ENCODE measurements around the gene KCTD20.
"Not testable (repeated sequence)": the region's sequence is repeated elsewhere in the genome, so short reads cannot be mapped to it uniquely, and the experiment has no call there.

Gene KCTD20

DNA sequence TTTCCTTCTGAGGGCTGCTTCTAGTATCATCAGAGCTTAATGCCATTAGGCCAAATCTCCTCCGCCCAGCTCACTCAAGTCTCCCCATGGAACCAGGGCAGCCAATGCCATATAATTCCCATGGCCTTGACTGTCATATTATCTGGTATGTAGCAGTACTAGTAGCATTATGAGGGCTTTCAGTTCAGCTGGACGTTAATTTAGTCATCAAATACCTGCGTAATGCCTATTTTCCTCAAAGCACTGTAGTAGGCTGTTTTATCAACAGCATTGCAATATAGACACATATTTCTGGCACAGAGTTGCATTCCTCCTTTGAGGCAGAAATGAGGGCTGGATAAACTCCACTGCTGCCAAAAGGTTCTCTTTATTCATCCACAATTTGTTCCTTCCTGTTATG, 1.7 kb downstream of the KCTD20 start:
- no peaks in the 10 kb centered on the region for H3K9me3 ChIP-seq (ENCODE audit: insufficient read depth, low read depth, low read length)
- no peak overlapping the region for H3K9ac ChIP-seq (ENCODE audit: low read depth, low read length)
- peaks cover 20% of the 10 kb centered on the region for H3K4me1 ChIP-seq (ENCODE audit: insufficient read depth, low read length)
- H3K27ac ChIP-seq (ENCODE audit: low read depth, low read length): no peak overlapping the region
- no peaks in the 10 kb centered on the region for H3K36me3 ChIP-seq (ENCODE audit: insufficient read depth, low read length)
- WGBS: 89% methylated on average over 3 of the region's 3 CpGs
- H3K27me3 ChIP-seq (ENCODE audit: insufficient read depth, low read length): no peaks in the 10 kb centered on the region
- H3K4me3 ChIP-seq (ENCODE audit: low read length): peak overlapping the region; percentile 92

- Histone ChIP-seq H3K9me3 (ENCODE audit: insufficient read depth, low read depth, low read length) (no peaks in the 10 kb centered on the region), H3K4me1 (ENCODE audit: insufficient read depth, low read length) (peaks cover 20% of the 10 kb centered on the region), H3K36me3 (ENCODE audit: insufficient read depth, low read length) (no peaks in the 10 kb centered on the region), H3K9ac (ENCODE audit: low read depth, low read length) (no peak overlapping the region), H3K27me3 (ENCODE audit: insufficient read depth, low read length) (no peaks in the 10 kb centered on the region), H3K4me3 (ENCODE audit: low read length) (no peak overlapping the region), H3K27ac (ENCODE audit: low read depth, low read length) (no peak overlapping the region)
Observed at GRCh38 chr6:36445621-36446020, 2.8 kb downstream of the KCTD20 start.

DNA sequence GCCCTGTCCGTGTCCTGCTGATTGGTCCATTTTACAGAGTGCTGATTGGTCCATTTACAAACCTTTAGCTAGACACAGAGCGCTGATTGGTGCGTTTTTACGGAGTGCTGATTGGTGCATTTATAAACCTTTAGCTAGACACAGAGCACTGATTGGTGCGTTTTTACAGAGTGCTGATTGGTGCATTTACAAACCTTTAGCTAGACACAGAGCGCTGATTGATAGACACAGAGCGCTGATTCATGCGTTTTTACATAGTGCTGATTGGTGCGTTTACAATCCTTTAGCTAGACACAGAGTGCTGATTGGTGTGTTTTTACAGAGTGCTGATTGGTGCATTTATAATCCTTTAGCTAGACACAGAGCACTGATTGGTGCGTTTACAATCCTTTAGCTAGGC, 6.4 kb downstream of the KCTD20 start:
- H3K36me3 ChIP-seq (ENCODE audit: insufficient read depth, low read length); H3K9me3 ChIP-seq (ENCODE audit: insufficient read depth, low read depth, low read length); H3K27ac ChIP-seq (ENCODE audit: low read depth, low read length); H3K4me1 ChIP-seq (ENCODE audit: insufficient read depth, low read length); H3K27me3 ChIP-seq (ENCODE audit: insufficient read depth, low read length); H3K4me3 ChIP-seq (ENCODE audit: low read length); H3K9ac ChIP-seq (ENCODE audit: low read depth, low read length): not testable (repeated sequence)
- WGBS: 97% methylated on average over 10 of the region's 10 CpGs

DNA sequence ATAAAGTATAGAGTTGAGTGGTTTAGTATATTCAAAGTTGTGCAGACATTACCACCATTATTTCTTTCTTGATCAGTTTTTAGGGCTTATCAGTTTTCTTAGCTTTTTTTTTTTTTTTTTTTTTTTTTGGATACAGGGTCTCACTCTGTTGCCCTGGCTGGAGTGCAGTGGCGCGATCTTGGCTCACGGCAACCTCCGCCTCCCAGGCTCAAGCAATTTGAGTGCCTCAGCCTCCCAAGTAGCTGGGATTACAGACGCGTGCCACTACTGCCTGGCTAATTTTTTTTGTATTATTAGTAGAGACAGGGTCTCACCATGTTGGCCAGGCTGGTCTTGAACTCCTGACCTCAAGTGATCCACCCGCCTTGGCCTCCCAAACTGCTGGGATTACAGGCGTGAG, 10.1 kb downstream of the KCTD20 start:
- H3K9me3 ChIP-seq (ENCODE audit: insufficient read depth, low read depth, low read length); H3K4me3 ChIP-seq (ENCODE audit: low read length); H3K27ac ChIP-seq (ENCODE audit: low read depth, low read length); H3K9ac ChIP-seq (ENCODE audit: low read depth, low read length); H3K36me3 ChIP-seq (ENCODE audit: insufficient read depth, low read length); H3K4me1 ChIP-seq (ENCODE audit: insufficient read depth, low read length); H3K27me3 ChIP-seq (ENCODE audit: insufficient read depth, low read length): not testable (repeated sequence)
- WGBS: 91% methylated on average over 8 of the region's 8 CpGs

DNA sequence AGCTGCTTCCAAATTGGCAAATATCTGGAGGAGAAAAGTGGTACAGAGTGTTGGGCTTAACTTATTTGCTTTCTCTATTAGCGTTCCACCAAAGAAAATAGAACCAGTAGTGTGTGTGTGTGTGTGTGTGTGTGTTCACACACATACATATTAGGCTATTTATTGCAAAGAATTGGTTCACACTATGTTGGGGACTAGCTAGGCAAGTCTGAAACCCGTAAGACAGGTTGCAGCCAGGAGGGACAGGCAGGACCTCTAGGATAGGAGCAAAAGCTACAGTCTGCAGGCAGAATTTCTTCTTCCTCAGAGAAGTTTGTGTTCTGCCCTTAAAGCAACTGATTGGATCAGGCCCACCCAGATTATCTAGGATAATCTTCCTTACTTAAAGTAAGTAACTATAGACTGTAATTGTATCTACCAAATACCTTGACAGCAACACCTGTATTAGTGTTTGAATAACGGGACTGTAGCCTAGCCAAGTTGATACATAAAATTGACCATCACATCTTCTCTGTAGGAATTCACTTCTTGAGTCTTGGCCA, 12.8 kb downstream of the KCTD20 start:
- Histone ChIP-seq H3K36me3 (ENCODE audit: insufficient read depth, low read length) (0 out of 2 replicates have a peak, but pooled peaks cover 5% of the 10 kb centered on the region), H3K9me3 (ENCODE audit: insufficient read depth, low read depth, low read length) (no peaks in the 10 kb centered on the region), H3K27me3 (ENCODE audit: insufficient read depth, low read length) (no peaks in the 10 kb centered on the region), H3K27ac (ENCODE audit: low read depth, low read length) (no peak overlapping the region), H3K4me1 (ENCODE audit: insufficient read depth, low read length) (no peaks in the 10 kb centered on the region), H3K4me3 (ENCODE audit: low read length) (no peak overlapping the region), H3K9ac (ENCODE audit: low read depth, low read length) (no peak overlapping the region)
- 98% methylated on average over 3 of the region's 3 CpGs for WGBS

- Histone ChIP-seq H3K4me1 (ENCODE audit: insufficient read depth, low read length) (peaks cover 7% of the 10 kb centered on the region; the same call in 1 of the 2 replicates), H3K36me3 (ENCODE audit: insufficient read depth, low read length) (no peaks in the 10 kb centered on the region), H3K4me3 (ENCODE audit: low read length) (no peak overlapping the region), H3K9me3 (ENCODE audit: insufficient read depth, low read depth, low read length) (no peaks in the 10 kb centered on the region), H3K27ac (ENCODE audit: low read depth, low read length) (no peak overlapping the region), H3K9ac (ENCODE audit: low read depth, low read length) (no peak overlapping the region), H3K27me3 (ENCODE audit: insufficient read depth, low read length) (no peaks in the 10 kb centered on the region)
Observed at GRCh38 chr6:36459501-36459900, 16.7 kb downstream of the KCTD20 start.

DNA sequence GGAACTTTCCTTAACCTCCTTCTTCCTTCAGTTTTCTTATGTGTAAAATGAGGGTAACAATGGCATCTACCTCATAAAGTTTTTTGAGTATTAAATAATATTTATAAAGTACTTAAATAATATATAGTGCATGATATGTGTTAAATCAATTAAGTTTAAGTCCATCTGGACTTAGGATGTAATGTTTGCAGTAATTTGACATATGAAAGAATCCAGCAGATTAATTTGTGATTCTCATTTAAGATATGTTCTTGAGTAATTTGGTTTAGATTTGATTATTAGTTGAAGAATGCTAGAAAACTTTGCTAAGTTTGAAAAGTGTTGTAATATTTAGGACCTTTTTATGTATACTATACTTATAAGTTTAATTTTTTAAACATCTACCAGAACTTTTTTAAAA, 18.1 kb downstream of the KCTD20 start:
- Histone ChIP-seq H3K27me3 (ENCODE audit: insufficient read depth, low read length) (no peaks in the 10 kb centered on the region), H3K9me3 (ENCODE audit: insufficient read depth, low read depth, low read length) (no peaks in the 10 kb centered on the region), H3K36me3 (ENCODE audit: insufficient read depth, low read length) (no peaks in the 10 kb centered on the region), H3K4me3 (ENCODE audit: low read length) (no peak overlapping the region), H3K4me1 (ENCODE audit: insufficient read depth, low read length) (peaks cover 7% of the 10 kb centered on the region; the same call in 1 of the 2 replicates), H3K27ac (ENCODE audit: low read depth, low read length) (no peak overlapping the region), H3K9ac (ENCODE audit: low read depth, low read length) (no peak overlapping the region)

DNA sequence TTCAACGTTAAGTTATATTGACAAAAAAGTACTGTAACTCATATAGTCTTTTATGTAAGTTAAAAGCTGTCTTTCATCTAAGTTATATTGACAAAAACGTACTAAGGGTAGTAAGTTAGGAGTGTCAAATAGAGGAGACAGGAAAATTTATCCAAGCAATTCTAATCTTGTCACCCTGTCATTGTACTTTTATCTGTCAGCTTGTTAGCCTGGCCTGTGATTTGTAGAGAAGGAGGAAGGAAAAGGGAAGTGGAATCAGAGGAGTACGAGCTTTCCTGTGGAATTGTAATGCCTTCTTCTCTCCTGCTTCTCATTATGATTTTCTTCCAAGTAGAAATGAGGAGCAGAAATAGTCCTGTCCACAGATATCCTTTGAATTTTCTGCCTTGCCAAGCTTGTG, 18.8 kb downstream of the KCTD20 start:
- H3K27me3 ChIP-seq (ENCODE audit: insufficient read depth, low read length): no peaks in the 10 kb centered on the region
- H3K27ac ChIP-seq (ENCODE audit: low read depth, low read length): no peak overlapping the region
- H3K9me3 ChIP-seq (ENCODE audit: insufficient read depth, low read depth, low read length): no peaks in the 10 kb centered on the region
- H3K9ac ChIP-seq (ENCODE audit: low read depth, low read length): no peak overlapping the region
- no peaks in the 10 kb centered on the region for H3K36me3 ChIP-seq (ENCODE audit: insufficient read depth, low read length)
- 82% methylated on average over 2 of the region's 3 CpGs for WGBS
- no peak overlapping the region for H3K4me3 ChIP-seq (ENCODE audit: low read length)
- peaks cover 7% of the 10 kb centered on the region; the same call in 1 of the 2 replicates for H3K4me1 ChIP-seq (ENCODE audit: insufficient read depth, low read length)

DNA sequence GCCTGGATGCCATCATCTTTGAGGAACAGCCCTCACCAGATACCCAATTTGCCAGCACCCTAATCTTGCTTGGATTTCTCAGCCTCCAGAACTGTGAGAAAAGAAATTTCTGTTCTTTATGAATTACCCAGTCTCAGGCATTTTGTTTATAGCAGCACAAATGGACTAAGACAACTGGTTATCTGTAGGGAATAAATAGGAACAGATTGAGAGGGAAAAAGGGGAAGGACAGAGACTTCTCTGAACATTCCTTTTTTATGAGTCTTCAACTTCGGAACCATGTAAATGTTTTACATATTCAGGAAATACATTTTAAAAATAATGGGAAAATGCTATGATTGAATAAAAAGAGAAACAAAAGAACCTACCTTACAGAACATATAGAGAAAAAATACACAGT, 20.9 kb downstream of the KCTD20 start:
- no CpG with 5 or more reads among the region's 1 CpG for WGBS
- H3K27ac ChIP-seq (ENCODE audit: low read depth, low read length): no peak overlapping the region
- H3K4me3 ChIP-seq (ENCODE audit: low read length): no peak overlapping the region
- no peaks in the 10 kb centered on the region for H3K36me3 ChIP-seq (ENCODE audit: insufficient read depth, low read length)
- no peaks in the 10 kb centered on the region for H3K9me3 ChIP-seq (ENCODE audit: insufficient read depth, low read depth, low read length)
- H3K9ac ChIP-seq (ENCODE audit: low read depth, low read length): no peak overlapping the region
- H3K4me1 ChIP-seq (ENCODE audit: insufficient read depth, low read length): peaks cover 7% of the 10 kb centered on the region; the same call in 1 of the 2 replicates
- H3K27me3 ChIP-seq (ENCODE audit: insufficient read depth, low read length): no peaks in the 10 kb centered on the region

GRCh38 chr6:36464233-36464632, 21.4 kb downstream of the KCTD20 start:
- no peaks in the 10 kb centered on the region for H3K36me3 ChIP-seq (ENCODE audit: insufficient read depth, low read length)
- H3K4me3 ChIP-seq (ENCODE audit: low read length): no peak overlapping the region
- H3K27ac ChIP-seq (ENCODE audit: low read depth, low read length): no peak overlapping the region
- no peaks in the 10 kb centered on the region for H3K27me3 ChIP-seq (ENCODE audit: insufficient read depth, low read length)
- no peaks in the 10 kb centered on the region for H3K9me3 ChIP-seq (ENCODE audit: insufficient read depth, low read depth, low read length)
- peaks cover 7% of the 10 kb centered on the region; the same call in 1 of the 2 replicates for H3K4me1 ChIP-seq (ENCODE audit: insufficient read depth, low read length)
- no CpG with 5 or more reads among the region's 1 CpG for WGBS
- no peak overlapping the region for H3K9ac ChIP-seq (ENCODE audit: low read depth, low read length)

- WGBS: 95% methylated on average over 3 of the region's 3 CpGs
- no peak overlapping the region for H3K9ac ChIP-seq (ENCODE audit: low read depth, low read length)
- peaks cover 22% of the 10 kb centered on the region for H3K36me3 ChIP-seq (ENCODE audit: insufficient read depth, low read length)
- no peaks in the 10 kb centered on the region for H3K27me3 ChIP-seq (ENCODE audit: insufficient read depth, low read length)
- H3K9me3 ChIP-seq (ENCODE audit: insufficient read depth, low read depth, low read length): no peaks in the 10 kb centered on the region
- H3K27ac ChIP-seq (ENCODE audit: low read depth, low read length): no peak overlapping the region
- H3K4me1 ChIP-seq (ENCODE audit: insufficient read depth, low read length): peaks cover 7% of the 10 kb centered on the region; the same call in 1 of the 2 replicates
- H3K4me3 ChIP-seq (ENCODE audit: low read length): no peak overlapping the region
Observed at GRCh38 chr6:36467625-36468024, 24.8 kb downstream of the KCTD20 start.

DNA sequence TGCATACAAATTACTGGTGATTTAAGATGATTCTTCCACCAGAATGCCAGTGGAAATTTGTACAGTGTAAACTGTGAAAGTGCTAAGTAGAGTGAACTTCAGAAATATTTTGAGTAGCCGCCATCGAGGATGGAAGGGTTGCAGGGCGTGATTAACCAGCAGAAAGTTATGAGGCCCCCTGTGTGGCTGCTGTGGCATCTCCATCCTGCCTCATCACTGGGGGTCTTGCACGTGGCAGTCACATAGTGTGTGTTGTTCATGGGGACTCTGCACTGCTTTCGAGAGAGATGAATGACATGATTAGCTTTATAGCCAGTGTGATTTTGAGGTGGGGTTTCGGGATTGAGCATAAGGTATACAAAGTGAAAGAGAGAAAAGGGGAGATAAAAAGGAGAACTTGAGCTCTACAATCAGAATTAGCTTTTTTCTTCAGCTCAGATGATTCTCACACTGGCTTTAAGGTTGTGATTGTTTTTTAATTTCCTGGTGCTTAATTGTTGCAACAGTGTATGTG, 26.4 kb downstream of the KCTD20 start:
- H3K9ac ChIP-seq (ENCODE audit: low read depth, low read length): no peak overlapping the region
- no peak overlapping the region for H3K27ac ChIP-seq (ENCODE audit: low read depth, low read length)
- H3K27me3 ChIP-seq (ENCODE audit: insufficient read depth, low read length): no peaks in the 10 kb centered on the region
- no peaks in the 10 kb centered on the region for H3K4me1 ChIP-seq (ENCODE audit: insufficient read depth, low read length)
- WGBS: 85% methylated on average over 6 of the region's 6 CpGs
- no peaks in the 10 kb centered on the region for H3K9me3 ChIP-seq (ENCODE audit: insufficient read depth, low read depth, low read length)
- H3K36me3 ChIP-seq (ENCODE audit: insufficient read depth, low read length): peaks cover 26% of the 10 kb centered on the region
- no peak overlapping the region for H3K4me3 ChIP-seq (ENCODE audit: low read length)

Data from HUES64 (cell line).